ENCODE measurements around the gene EPHB3. TPM values are rescaled to one million over a fixed set of nuclear protein-coding genes. Genes with fewer than 3 reads are reported as not detected.

EPHB3 gene
- total and polyA plus RNA-seq, 4 donors, result 0.14 to 1.8 (median 0.67) TPM

GRCh38 chr3:184603151-184604030 lies 41.8 kb downstream of the EPHB3 start (continued):
- TF ChIP-seq SP1 (IDR thresholded peaks at IDR 0.05) (no peak), YY1 (IDR thresholded peaks at IDR 0.05) (no peak)

DNA sequence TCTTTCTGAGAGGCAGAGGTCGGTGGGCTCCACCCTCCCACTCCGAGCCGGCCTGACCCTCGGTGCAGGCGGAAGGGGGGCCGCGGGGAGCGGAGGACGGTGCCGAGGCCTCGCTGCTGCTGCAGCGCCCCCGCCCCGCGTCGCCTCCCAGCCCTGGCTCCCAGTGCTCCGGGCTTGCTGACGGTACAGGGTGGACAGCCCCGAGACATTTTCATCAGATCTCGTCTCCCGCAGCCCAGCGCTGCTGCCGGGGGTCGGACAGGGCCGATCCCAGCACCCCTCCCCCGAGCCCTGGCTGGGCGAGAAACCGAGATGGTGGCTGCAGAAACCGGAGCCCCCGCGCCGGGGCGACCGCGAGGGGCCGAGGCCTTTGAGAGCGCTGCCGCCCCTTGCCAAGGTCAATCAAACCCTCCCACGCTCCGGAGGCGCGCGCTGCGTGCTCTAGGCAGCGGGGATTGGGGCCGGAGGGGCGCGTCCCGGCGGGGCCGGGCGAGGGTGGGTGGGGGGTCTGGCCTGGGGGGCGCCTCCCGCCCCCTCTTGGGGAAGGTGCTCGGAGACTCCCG lies 42.5 kb downstream of the EPHB3 start:
- DNase-seq (ENCODE audit: low spot score), result no peak
- H3K4me1 ChIP-seq (ENCODE audit: control insufficient read depth in 4 of 4, insufficient read depth in 4 of 4, low read length in 3 of 4), result peaks cover 4 to 11% (median 9%) of the 10 kb centered on the region in 4 donors
- H3K4me3 ChIP-seq (ENCODE audit: low read depth in 1 of 3, low read length in 3 of 3), result peak overlapping the region in 1 of 3 donors; percentile 22
- 3% methylated on average over 56 of the region's 56 CpGs for WGBS
- no peaks in the 10 kb centered on the region for H3K9me3 ChIP-seq (ENCODE audit: control insufficient read depth in 4 of 4, low read length in 3 of 4)
- H3K36me3 ChIP-seq (ENCODE audit: control insufficient read depth in 4 of 4, insufficient read depth in 3 of 4, low read depth in 1 of 4, low read length in 3 of 4), result no peaks in the 10 kb centered on the region
- no peak overlapping the region for H3K27ac ChIP-seq (ENCODE audit: low read depth in 1 of 2, low read length in 2 of 2)
- H3K9ac ChIP-seq (ENCODE audit: low read depth in 1 of 2, low read length in 2 of 2), result no peak overlapping the region
- peaks cover 0 to 23% (median 0%) of the 10 kb centered on the region in 4 donors for H3K27me3 ChIP-seq (ENCODE audit: control insufficient read depth in 4 of 4, insufficient read depth in 4 of 4, low read length in 3 of 4)
- TF ChIP-seq FOXA2 (IDR thresholded peaks at IDR 0.05), result no peak

GRCh38 chr3:184604615-184605290 lies 43.2 kb downstream of the EPHB3 start:
- H3K4me3 ChIP-seq (ENCODE audit: low read depth in 1 of 3, low read length in 3 of 3), result peak overlapping the region in 1 of 3 donors; percentile 22
- H3K9me3 ChIP-seq (ENCODE audit: control insufficient read depth in 4 of 4, low read length in 3 of 4), result no peaks in the 10 kb centered on the region
- no peak overlapping the region for H3K9ac ChIP-seq (ENCODE audit: low read depth in 1 of 2, low read length in 2 of 2)
- WGBS, result 32% methylated on average over 20 of the region's 20 CpGs
- H3K4me1 ChIP-seq (ENCODE audit: control insufficient read depth in 4 of 4, insufficient read depth in 4 of 4, low read length in 3 of 4), result peaks cover 4 to 11% (median 9%) of the 10 kb centered on the region in 4 donors
- peaks cover 0 to 23% (median 0%) of the 10 kb centered on the region in 4 donors for H3K27me3 ChIP-seq (ENCODE audit: control insufficient read depth in 4 of 4, insufficient read depth in 4 of 4, low read length in 3 of 4)
- no peak for DNase-seq (ENCODE audit: low spot score)
- no peaks in the 10 kb centered on the region for H3K36me3 ChIP-seq (ENCODE audit: control insufficient read depth in 4 of 4, insufficient read depth in 3 of 4, low read depth in 1 of 4, low read length in 3 of 4)
- no peak for TF ChIP-seq TAF1 (conservative IDR thresholded peaks at IDR 0.05)
- H3K27ac ChIP-seq (ENCODE audit: low read depth in 1 of 2, low read length in 2 of 2), result no peak overlapping the region

- no peak for TF ChIP-seq SP1 (IDR thresholded peaks at IDR 0.05)
- TF ChIP-seq GABPA (IDR thresholded peaks at IDR 0.05 in 1 of 2, conservative IDR thresholded peaks at IDR 0.05 in 1 of 2), result no peak
- no peak for TF ChIP-seq CTCF (IDR thresholded peaks at IDR 0.05; ENCODE audit: low read depth, low read length, missing input control)
- no peak for TF ChIP-seq ZBTB33 (IDR thresholded peaks at IDR 0.05)
- no peak for TF ChIP-seq FOXA2 (IDR thresholded peaks at IDR 0.05)
- no peak for TF ChIP-seq HNF4A (conservative IDR thresholded peaks at IDR 0.05)
- TF ChIP-seq RAD21 (IDR thresholded peaks at IDR 0.05), result no peak
- no peak for TF ChIP-seq FOXA1 (IDR thresholded peaks at IDR 0.05)
- TF ChIP-seq YY1 (IDR thresholded peaks at IDR 0.05), result no peak
- TF ChIP-seq EGR1 (IDR thresholded peaks at IDR 0.05; ENCODE audit: low read depth in 2 of 2), result no peak
Measured at GRCh38 chr3:184608209-184608608, 46.6 kb downstream of the EPHB3 start.

More at GRCh38 chr3:184608209-184608608, 46.6 kb downstream of the EPHB3 start:
- no peaks in the 10 kb centered on the region for H3K36me3 ChIP-seq (ENCODE audit: control insufficient read depth in 4 of 4, insufficient read depth in 3 of 4, low read depth in 1 of 4, low read length in 3 of 4)
- H3K4me3 ChIP-seq (ENCODE audit: low read depth in 1 of 3, low read length in 3 of 3), result no peak overlapping the region
- H3K27me3 ChIP-seq (ENCODE audit: control insufficient read depth in 4 of 4, insufficient read depth in 4 of 4, low read length in 3 of 4), result peaks cover 0 to 16% (median 0%) of the 10 kb centered on the region in 4 donors
- H3K9me3 ChIP-seq (ENCODE audit: control insufficient read depth in 4 of 4, low read length in 3 of 4), result no peaks in the 10 kb centered on the region
- H3K27ac ChIP-seq (ENCODE audit: low read depth in 1 of 2, low read length in 2 of 2), result no peak overlapping the region
- no peak overlapping the region for H3K9ac ChIP-seq (ENCODE audit: low read depth in 1 of 2, low read length in 2 of 2)
- peaks cover 4 to 11% (median 7%) of the 10 kb centered on the region in 4 donors for H3K4me1 ChIP-seq (ENCODE audit: control insufficient read depth in 4 of 4, insufficient read depth in 4 of 4, low read length in 3 of 4)
- DNase-seq (ENCODE audit: low spot score), result no peak
